ENCODE results near the gene NELFE. TPM values are rescaled to one million over a fixed set of nuclear protein-coding genes. Genes with fewer than 3 reads are reported as not detected.

The NELFE gene
- total and polyA plus RNA-seq, 2 of the 13 experiments (the other 11 are each of a cell fraction or from before 2014, with no cell fraction given), result 51.3 to 69.8 TPM

- peaks cover 21% of the 10 kb centered on the region for H3K79me2 ChIP-seq (ENCODE audit: insufficient read depth, low read length)
- intact Hi-C loops (cut with micrococcal nuclease; ENCODE audit: unreplicated experiment), result no loop called here
- no peaks in the 10 kb centered on the region for H3K9me3 ChIP-seq (ENCODE audit: low read length)
- peaks cover 32% of the 10 kb centered on the region for H3K4me1 ChIP-seq (ENCODE audit: insufficient read depth, low read length)
- 6% methylated on average over 19 of the region's 19 CpGs for WGBS (ENCODE audit: low lambda C conversion rate)
- peak overlapping the region; percentile 86 for H3K27ac ChIP-seq (ENCODE audit: extremely low read length, insufficient read depth, low read length)
- H3K27me3 ChIP-seq (ENCODE audit: control insufficient read depth in 1 of 2, insufficient read depth in 2 of 2, low read length in 2 of 2), result no peaks in the 10 kb centered on the region; a peak in 1 of 5 replicates
- TSS peak; percentile 65 for BruUV-seq (replicated peaks)
- peak overlapping the region; percentile 88 for H3K9ac ChIP-seq (ENCODE audit: insufficient read depth, low read depth, low read length)
- DNase-seq (ENCODE audit: low spot score) (no peak), FAIRE-seq (no peak), ATAC-seq (no peak; the same call in 2 of the 3 replicates)
- no peak overlapping the region for H2AFZ ChIP-seq (ENCODE audit: low read length)
- CTCF ChIA-PET (ENCODE audit: low intra/inter-chr PET ratio, low total read pairs), result no interaction called here
- H3K4me2 ChIP-seq (ENCODE audit: low read depth, low read length), result peak overlapping the region; percentile 99
- POLR2A ChIA-PET, result interaction anchor here (0.8 to 6.1 kb wide), 14 partner anchors 13 to 321 kb away, joined by 3 to 142 read pairs (median 8); partner anchors contain the start of genes APOM, BAG6, C2 and CFB
- in situ Hi-C loops (cut with HindIII; ENCODE audit: extremely low pct_ligation_motif_present, low pct_unique_long_range_greater_than_20kb), result no loop called here
- no peaks in the 10 kb centered on the region for H4K20me1 ChIP-seq (ENCODE audit: insufficient read depth, low read length)
- H3K4me3 ChIP-seq (replicated peaks in 1 of 3; ENCODE audit: insufficient read depth in 1 of 3, low read depth in 2 of 3, low read length in 3 of 3), result peak overlapping the region; percentile 73 to 94 (median 90)
- H3K36me3 ChIP-seq (replicated peaks in 1 of 2; ENCODE audit: control insufficient read depth in 1 of 2, insufficient read depth in 2 of 2, low read length in 2 of 2), result peaks cover 12 to 27% of the 10 kb centered on the region in 2 experiments
- TF ChIP-seq PTBP1 (IDR thresholded peaks at IDR 0.05; ENCODE audit: low read depth, low read length, poor library complexity, severe bottlenecking), result no peak
- no peak; a peak in 1 of 4 replicates for TF ChIP-seq HMGXB4 (CRISPR knock-in tag; IDR thresholded peaks at IDR 0.05; ENCODE audit: borderline replicate concordance in 1 of 2, low read depth in 1 of 2)
- TF ChIP-seq KMT2B (CRISPR knock-in tag; IDR thresholded peaks at IDR 0.05), result no peak
- TF ChIP-seq ETS1 (CRISPR knock-in tag; IDR thresholded peaks at IDR 0.05), result no peak
- TF ChIP-seq SOX13 (IDR thresholded peaks at IDR 0.05), result no peak
- no peak for TF ChIP-seq SOX13 (CRISPR knock-in tag; conservative IDR thresholded peaks at IDR 0.05 in 1 of 2, IDR thresholded peaks at IDR 0.05 in 1 of 2)
- TF ChIP-seq PHB2 (IDR thresholded peaks at IDR 0.05; ENCODE audit: partially characterized antibody), result no peak
- no peak for TF ChIP-seq ZBTB33 (CRISPR knock-in tag; IDR thresholded peaks at IDR 0.05)
- 0 out of 2 replicates have a peak, but pooled peaks have one; percentile 16 for TF ChIP-seq ZNF691 (CRISPR knock-in tag; IDR thresholded peaks at IDR 0.05; ENCODE audit: borderline replicate concordance, low read depth)
- TF ChIP-seq KLF15 (CRISPR knock-in tag; IDR thresholded peaks at IDR 0.05; ENCODE audit: borderline replicate concordance), result no peak
- no peak for TF ChIP-seq TRIM24 (CRISPR knock-in tag; IDR thresholded peaks at IDR 0.05)
- TF ChIP-seq CEBPB (IDR thresholded peaks at IDR 0.05; ENCODE audit: borderline replicate concordance, low read depth, low read length), result no peak
- TF ChIP-seq MXD1 (CRISPR knock-in tag; IDR thresholded peaks at IDR 0.05), result 0 out of 2 replicates have a peak, but pooled peaks have one; percentile 13
- no peak for TF ChIP-seq TARDBP (CRISPR knock-in tag; IDR thresholded peaks at IDR 0.05)
- no peak for TF ChIP-seq THAP11 (CRISPR knock-in tag; IDR thresholded peaks at IDR 0.05)
- no peak for TF ChIP-seq SYNCRIP (IDR thresholded peaks at IDR 0.05; ENCODE audit: insufficient read depth, low read depth, low read length)
Observed at GRCh38 chr6:31972709-31973350, 14.1 kb upstream of the NELFE start.
